PC-3 (cell line): ENCODE data around the gene NEU4. TPM values are rescaled to one million over a fixed set of nuclear protein-coding genes. Genes with fewer than 3 reads are reported as not detected.

Experiments used
- ATAC-seq: fragments of 200-7000 bp; cut with Tn5 transposase; 2 replicates; pipeline ENCODE4 v1.9.1; 2020; ENCODE audit warnings: mild to moderate bottlenecking, moderate library complexity
- BruUV-seq: library from RNA; stranded (reverse); fragments of 400-500 nt; replicated peaks from 2 replicates; lab custom pipeline; 2021; lab: Mats Ljungman, UMichigan
- CTCF ChIA-PET: fragments of 300-600 bp; sonication (Branson Sonifier 250); formaldehyde crosslinking; loops from one replicate; lab custom pipeline; 2022; ENCODE audit warnings: antibody characterized with exemption; lab: Charles Lee
- POLR2A ChIA-PET: fragments of 300-600 bp; sonication (Branson Sonifier 250); formaldehyde crosslinking; loops from one replicate; lab custom pipeline; 2022; ENCODE audit warnings: antibody characterized with exemption; ENCODE audit not compliant: unreplicated experiment; lab: Charles Lee
- DNase-seq: peaks from one replicate; pipeline ENCODE4 v3.0.0-alpha.2; 2015
- H2AFZ ChIP-seq: fragments of 300-600 bp; sonication (generic); 2 replicates; pipeline ENCODE4 v1.6.0; 2016; ENCODE audit warnings: antibody characterized with exemption, low read length
- H3F3A ChIP-seq: fragments of 300-600 bp; sonication (generic); one replicate; pipeline ENCODE4 v1.6.0; 2017; ENCODE audit warnings: antibody characterized with exemption, low read length, control low read depth, mild to moderate bottlenecking; ENCODE audit not compliant: unreplicated experiment
- H3K27ac ChIP-seq: fragments of 300-600 bp; sonication (generic); 2 replicates; pipeline ENCODE4 v1.5.1; 2016; ENCODE audit warnings: mild to moderate bottlenecking, low read length
- H3K27me3 ChIP-seq: fragments of 300-600 bp; sonication (generic); 2 replicates; pipeline ENCODE4 v1.6.1; 2016; ENCODE audit warnings: low read length, mixed read lengths
- H3K36me3 ChIP-seq: fragments of 300-600 bp; sonication (generic); 2 replicates; pipeline ENCODE4 v1.6.1; 2016; ENCODE audit warnings: low read depth, mixed run types, low read length, mixed read lengths
- H3K4me1 ChIP-seq: fragments of 300-600 bp; sonication (generic); 2 replicates; pipeline ENCODE4 v1.5.1; 2016; ENCODE audit warnings: low read length; ENCODE audit not compliant: insufficient read depth
- H3K4me2 ChIP-seq: fragments of 300-600 bp; sonication (generic); 2 replicates; pipeline ENCODE4 v1.6.0; 2016; ENCODE audit warnings: low read length
- H3K4me3 ChIP-seq: fragments of 300-600 bp; sonication (generic); 2 replicates; pipeline ENCODE4 v1.5.1; 2016; ENCODE audit warnings: mild to moderate bottlenecking, low read length, mixed read lengths
- H3K79me2 ChIP-seq: fragments of 300-600 bp; sonication (generic); 2 replicates; pipeline ENCODE4 v1.6.1; 2017; ENCODE audit warnings: low read length, mixed read lengths
- H3K9ac ChIP-seq: fragments of 300-600 bp; sonication (generic); 2 replicates; pipeline ENCODE4 v1.6.0; 2016; ENCODE audit warnings: mild to moderate bottlenecking, low read length
- H3K9me2 ChIP-seq: fragments of 300-600 bp; sonication (generic); replicated peaks from 2 replicates; pipeline ENCODE4 v1.6.1; 2016; ENCODE audit warnings: mixed run types, low read length, mixed read lengths
- H3K9me3 ChIP-seq: fragments of 300-600 bp; sonication (generic); 2 replicates; pipeline ENCODE4 v1.6.1; 2016; ENCODE audit warnings: low read length, mixed read lengths
- H4K20me1 ChIP-seq: fragments of 300-600 bp; sonication (generic); 2 replicates; pipeline ENCODE4 v1.6.1; 2016; ENCODE audit warnings: low read length, mixed read lengths
- CTCF ChIP-seq: fragments of 300-600 bp; sonication (generic); conservative IDR thresholded peaks from 2 replicates; pipeline ENCODE4 v1.5.1; 2017; ENCODE audit warnings: antibody characterized with exemption, low read depth, mild to moderate bottlenecking, low read length
- EZH2 ChIP-seq: fragments of 300-600 bp; sonication (generic); IDR thresholded peaks from one replicate; pipeline ENCODE4 v1.6.1; 2017; ENCODE audit warnings: antibody characterized with exemption, mild to moderate bottlenecking, low read length; ENCODE audit not compliant: unreplicated experiment
- EZH2phosphoT487 ChIP-seq: fragments of 300-600 bp; sonication (generic); IDR thresholded peaks from 2 replicates; pipeline ENCODE4 v1.6.1; 2018; ENCODE audit warnings: mild to moderate bottlenecking, antibody characterized with exemption, low read length, borderline replicate concordance
- intact Hi-C: fragments of 100-400 bp; cut with micrococcal nuclease; formaldehyde crosslinking; loops from 2 replicates; pipeline ENCODE4 v1.9.0; 2023
- total RNA-seq: library from RNA; depleted of rRNA; stranded (reverse); fragments of >200 nt; gene quantifications from 2 replicates; pipeline ENCODE4 v1.2.3, GENCODE V29; 2014

The NEU4 gene
- total RNA-seq, 1 experiment from 2014 or later: not detected

DNA sequence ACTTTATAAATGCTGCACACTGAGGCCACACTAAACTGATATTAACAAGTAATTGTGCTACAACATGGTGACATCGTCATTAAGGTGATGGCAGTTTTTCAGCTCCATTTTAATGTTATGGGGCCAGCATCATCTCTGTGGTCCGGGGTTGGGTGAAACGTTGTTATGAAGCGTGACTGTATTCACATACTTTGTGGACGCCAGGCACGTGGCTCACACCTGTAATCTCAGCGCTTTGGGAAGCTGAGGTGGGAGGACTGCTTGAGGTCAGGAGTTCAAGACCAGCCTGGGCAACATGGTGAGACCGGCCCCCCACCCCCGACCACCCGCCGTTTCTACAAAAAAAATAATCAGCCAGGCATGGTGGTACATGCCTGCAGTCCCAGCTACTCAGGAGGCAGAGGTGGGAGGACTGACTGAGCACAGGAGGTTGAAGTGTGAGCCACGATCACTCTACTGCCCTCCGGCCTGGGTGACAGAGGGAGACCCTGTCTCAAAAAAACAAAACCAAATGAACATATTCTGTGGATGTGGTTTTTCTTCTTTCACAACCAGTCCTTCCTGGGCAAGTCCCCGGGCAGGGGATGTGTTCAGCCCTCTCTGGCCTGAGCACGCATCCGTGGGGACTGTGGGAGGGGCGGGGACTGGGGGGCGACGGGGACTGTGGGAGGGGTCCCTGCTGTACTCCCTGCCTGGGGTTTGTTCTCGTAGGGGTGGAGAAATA, 45.3 kb upstream of the NEU4 start:
- Histone ChIP-seq H3F3A (peaks cover 8% of the 10 kb centered on the region), H3K9ac (no peak overlapping the region), H3K4me3 (no peak overlapping the region), H3K9me2 (no peaks in the 10 kb centered on the region), H2AFZ (no peak overlapping the region), H3K27ac (no peak overlapping the region), H3K79me2 (no peaks in the 10 kb centered on the region), H3K9me3 (no peaks in the 10 kb centered on the region), H4K20me1 (no peaks in the 10 kb centered on the region), H3K4me1 (peaks cover 13% of the 10 kb centered on the region), H3K36me3 (peaks cover 9% of the 10 kb centered on the region), H3K4me2 (peak overlapping the region; percentile 78), H3K27me3 (no peaks in the 10 kb centered on the region)
- ChIA-PET CTCF (no interaction called here), POLR2A (no interaction called here)
- no TSS peak for BruUV-seq
- ATAC-seq (no peak), DNase-seq (no peak)
- no peak for TF ChIP-seq CTCF
- no peak for TF ChIP-seq EZH2phosphoT487
- no peak for TF ChIP-seq EZH2
- intact Hi-C loops: no loop called here

DNA sequence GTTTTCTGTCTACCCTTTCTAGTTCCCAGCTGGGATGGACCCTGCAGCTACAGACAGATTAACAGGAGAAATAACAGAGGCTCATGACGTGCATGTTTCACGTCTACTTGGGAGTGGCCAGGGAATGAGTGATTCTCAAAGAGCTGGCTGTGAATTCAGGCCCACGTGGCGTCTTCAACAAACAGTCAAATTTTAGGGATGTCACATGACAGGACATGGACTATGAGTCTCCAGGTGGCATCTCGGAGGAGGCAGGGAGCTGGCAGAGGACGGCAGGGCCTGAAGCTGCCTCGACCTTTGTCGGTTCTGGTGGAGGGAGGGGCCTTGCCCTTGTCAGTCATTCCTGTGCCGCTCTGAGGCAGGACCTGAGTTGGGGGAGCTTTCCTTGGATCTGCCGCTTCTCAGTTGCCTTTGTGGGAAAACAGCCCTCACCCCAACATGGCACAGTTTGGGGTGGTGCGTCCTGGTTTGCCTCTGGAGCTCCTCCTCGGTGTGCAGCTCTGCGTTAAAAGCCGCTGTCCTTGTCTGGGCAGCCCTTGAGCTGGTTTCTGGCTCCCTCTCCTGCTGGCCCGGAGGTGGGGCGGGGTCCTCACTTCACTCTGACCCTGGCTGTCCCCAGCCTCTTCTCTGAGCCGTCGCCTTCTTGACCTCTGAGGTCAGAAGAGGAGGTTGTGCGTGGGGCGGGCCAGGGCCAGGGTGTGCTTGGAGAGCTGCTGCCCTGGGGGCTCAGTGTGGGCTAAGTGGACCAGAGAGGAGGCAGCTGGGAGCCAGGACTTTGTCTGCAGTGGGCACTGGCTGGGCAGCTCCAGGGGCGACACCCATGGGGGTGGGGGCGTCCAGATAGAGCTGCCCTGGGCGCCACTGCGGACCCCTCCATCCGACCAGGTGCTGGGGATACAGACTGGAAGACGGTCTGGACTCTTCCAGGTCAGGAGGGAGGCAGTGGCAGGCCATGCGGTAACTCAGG, 44.4 kb upstream of the NEU4 start:
- intact Hi-C loops: no loop called here
- no TSS peak for BruUV-seq
- peaks cover 9% of the 10 kb centered on the region for H3K36me3 ChIP-seq

More for the DNA sequence above, 44.4 kb upstream of the NEU4 start:
- no peaks in the 10 kb centered on the region for H3K9me3 ChIP-seq
- ChIA-PET POLR2A (no interaction called here), CTCF (no interaction called here)
- no peak overlapping the region for H3K4me2 ChIP-seq
- H3K27ac ChIP-seq: no peak overlapping the region
- H4K20me1 ChIP-seq: no peaks in the 10 kb centered on the region
- H3K9me2 ChIP-seq: no peaks in the 10 kb centered on the region
- H2AFZ ChIP-seq: no peak overlapping the region
- peaks cover 13% of the 10 kb centered on the region for H3K4me1 ChIP-seq
- H3F3A ChIP-seq: peaks cover 8% of the 10 kb centered on the region
- no peak for ATAC-seq
- H3K4me3 ChIP-seq: no peak overlapping the region
- DNase-seq: no peak
- TF ChIP-seq EZH2phosphoT487: no peak
- TF ChIP-seq EZH2: no peak
- TF ChIP-seq CTCF: no peak
- no peak overlapping the region for H3K9ac ChIP-seq
- H3K79me2 ChIP-seq: no peaks in the 10 kb centered on the region
- no peaks in the 10 kb centered on the region for H3K27me3 ChIP-seq
